ENCODE measurements around the gene TMEM121. TPM values are rescaled to one million over a fixed set of nuclear protein-coding genes. Genes with fewer than 3 reads are reported as not detected.

The TMEM121 gene
- total and polyA plus RNA-seq, 2 of the 8 experiments (the other 6 are each of a cell fraction or from before 2014, with no cell fraction given): 1.9 TPM; not detected in 1

GRCh38 chr14:105484069-105484996 is 42.0 kb upstream of the TMEM121 start:
- no peaks in the 10 kb centered on the region for H3K79me1 ChIP-seq (ENCODE audit: low read depth, low read length)
- H2AFZ ChIP-seq (ENCODE audit: low read length): no peak overlapping the region
- no peak overlapping the region for H3K27ac ChIP-seq (ENCODE audit: low read depth, low read length)
- no peak overlapping the region for H3K4me3 ChIP-seq (ENCODE audit: extremely low read depth in 1 of 4, insufficient read depth in 2 of 4, low read depth in 3 of 4, low read length in 4 of 4)
- FAIRE-seq: no peak
- no peak overlapping the region for H2BK20ac ChIP-seq (ENCODE audit: low read length)
- H2BK12ac ChIP-seq (ENCODE audit: low read depth, low read length): 0 out of 2 replicates have a peak overlapping the region, but pooled peaks have one; percentile 27
- no peak overlapping the region for H3K9ac ChIP-seq (replicated peaks in 1 of 4; ENCODE audit: extremely low read depth in 1 of 4, low read depth in 3 of 4, low read length in 3 of 4)
- H3K23me2 ChIP-seq (ENCODE audit: low read depth, low read length): peaks cover 6% of the 10 kb centered on the region; the same call in 1 of the 2 replicates
- H3K79me2 ChIP-seq (ENCODE audit: control insufficient read depth in 1 of 2, insufficient read depth in 2 of 2, low read length in 2 of 2): no peaks in the 10 kb centered on the region
- no peak overlapping the region for H2AK5ac ChIP-seq (ENCODE audit: low read depth, low read length)
- H4K5ac ChIP-seq (ENCODE audit: insufficient read length, low read depth, low read length): no peak overlapping the region
- H2BK5ac ChIP-seq (ENCODE audit: low read depth, low read length): no peak overlapping the region
- H3K9me3 ChIP-seq (ENCODE audit: insufficient read depth in 2 of 2, low read depth in 1 of 2, low read length in 1 of 2): no peaks in the 10 kb centered on the region
- no peak overlapping the region for H2BK15ac ChIP-seq (ENCODE audit: low read length)
- H4K91ac ChIP-seq (replicated peaks; ENCODE audit: insufficient read length, low read length): no peak overlapping the region
- POLR2A ChIA-PET (ENCODE audit: partially characterized antibody): interaction anchor here (1.7 kb wide), 1 partner anchor 10 kb away, joined by 3 read pairs; no protein-coding TSS in a partner anchor
- H2BK120ac ChIP-seq (replicated peaks; ENCODE audit: low read depth, low read length): no peak overlapping the region
- H3K18ac ChIP-seq (ENCODE audit: extremely low read depth, low read length): no peak overlapping the region; the same call in 1 of the 2 replicates
- CTCF ChIA-PET (ENCODE audit: partially characterized antibody): interaction anchor here (0.8 to 5.0 kb wide), 6 partner anchors 13 to 465 kb away, joined by 3 to 70 read pairs (median 4); no protein-coding TSS in a partner anchor
- no peak overlapping the region for H3K56ac ChIP-seq (replicated peaks; ENCODE audit: insufficient read length, low read depth, low read length)
- peaks cover 4 to 15% of the 10 kb centered on the region in 2 experiments for H4K20me1 ChIP-seq (replicated peaks in 1 of 2; ENCODE audit: control insufficient read depth in 1 of 2, insufficient read depth in 2 of 2, low read length in 2 of 2)
- 81% methylated on average over 18 of the region's 20 CpGs; no CpG with 5 or more reads in 1 of the 2 experiments for WGBS, 2 experiments (ENCODE audit: extremely low coverage in 1 of 2, insufficient coverage in 1 of 2, insufficient read length in 1 of 2, insufficient replicate concordance in 2 of 2, low coverage in 1 of 2, low lambda C conversion rate in 2 of 2, missing lambda C conversion rate in 1 of 2)
- peak in 1 of 2 experiments; percentile 42 for DNase-seq (ENCODE audit: low read depth in 1 of 2, low spot score in 2 of 2)
- H3K23ac ChIP-seq (ENCODE audit: insufficient read length): no peak overlapping the region
- peaks cover 45 to 97% (median 80%) of the 10 kb centered on the region in 4 experiments for H3K27me3 ChIP-seq (replicated peaks in 1 of 4; ENCODE audit: control insufficient read depth in 3 of 4, extremely low read depth in 1 of 4, insufficient read depth in 3 of 4, low read length in 3 of 4)
- H4K8ac ChIP-seq (ENCODE audit: extremely low read depth, insufficient read depth, low read length): no peak overlapping the region
- H3K14ac ChIP-seq (ENCODE audit: insufficient read length): no peak overlapping the region
- H3K4me2 ChIP-seq (ENCODE audit: insufficient read depth in 1 of 2, low read depth in 2 of 2, low read length in 2 of 2): no peak overlapping the region
- peaks cover 0 to 40% (median 19%) of the 10 kb centered on the region in 4 experiments; a peak in 5 of 7 replicates for H3K4me1 ChIP-seq (replicated peaks in 1 of 4; ENCODE audit: control insufficient read depth in 3 of 4, insufficient read depth in 4 of 4, low read length in 3 of 4)
- no peak overlapping the region for H3K4ac ChIP-seq (replicated peaks; ENCODE audit: insufficient read length, low read depth, low read length)
- no peaks in the 10 kb centered on the region for H3K36me3 ChIP-seq (ENCODE audit: control insufficient read depth in 2 of 4, insufficient read depth in 4 of 4, low read length in 3 of 4)
- TF ChIP-seq, protein P1, sequence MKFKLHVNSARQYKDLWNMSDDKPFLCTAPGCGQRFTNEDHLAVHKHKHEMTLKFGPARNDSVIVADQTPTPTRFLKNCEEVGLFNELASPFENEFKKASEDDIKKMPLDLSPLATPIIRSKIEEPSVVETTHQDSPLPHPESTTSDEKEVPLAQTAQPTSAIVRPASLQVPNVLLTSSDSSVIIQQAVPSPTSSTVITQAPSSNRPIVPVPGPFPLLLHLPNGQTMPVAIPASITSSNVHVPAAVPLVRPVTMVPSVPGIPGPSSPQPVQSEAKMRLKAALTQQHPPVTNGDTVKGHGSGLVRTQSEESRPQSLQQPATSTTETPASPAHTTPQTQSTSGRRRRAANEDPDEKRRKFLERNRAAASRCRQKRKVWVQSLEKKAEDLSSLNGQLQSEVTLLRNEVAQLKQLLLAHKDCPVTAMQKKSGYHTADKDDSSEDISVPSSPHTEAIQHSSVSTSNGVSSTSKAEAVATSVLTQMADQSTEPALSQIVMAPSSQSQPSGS (IDR thresholded peaks at IDR 0.05; ENCODE audit: low read length): no peak
- TF ChIP-seq POLR2A (IDR thresholded peaks at IDR 0.05; ENCODE audit: control extremely low read depth in 1 of 2, low read depth in 2 of 2, low read length in 2 of 2) (no peak), RNF2 (IDR thresholded peaks at IDR 0.05; ENCODE audit: borderline replicate concordance, low read depth, low read length, missing control alignments, poor library complexity, severe bottlenecking) (no peak), CTBP2 (IDR thresholded peaks at IDR 0.05; ENCODE audit: borderline replicate concordance, insufficient read depth, insufficient read length, low read length) (no peak), JUN (IDR thresholded peaks at IDR 0.05; ENCODE audit: low read depth, low read length) (no peak), SRF (IDR thresholded peaks at IDR 0.05; ENCODE audit: low read depth, low read length) (no peak), HDAC2 (IDR thresholded peaks at IDR 0.05; ENCODE audit: borderline replicate concordance in 1 of 2, low read depth in 2 of 2, low read length in 2 of 2) (no peak), EP300 (IDR thresholded peaks at IDR 0.05; ENCODE audit: borderline replicate concordance in 1 of 2, low read depth in 2 of 2, low read length in 2 of 2) (no peak)

Data from H1 (cell line).